ENCODE data around the gene RNF186. TPM values are rescaled to one million over a fixed set of nuclear protein-coding genes. Genes with fewer than 3 reads are reported as not detected.
"Not testable (repeated sequence)": the region's sequence is repeated elsewhere in the genome, so short reads cannot be mapped to it uniquely, and the experiment has no call there.

The RNF186 gene
- total RNA-seq, 1 donor from 2014 or later = not detected

DNA sequence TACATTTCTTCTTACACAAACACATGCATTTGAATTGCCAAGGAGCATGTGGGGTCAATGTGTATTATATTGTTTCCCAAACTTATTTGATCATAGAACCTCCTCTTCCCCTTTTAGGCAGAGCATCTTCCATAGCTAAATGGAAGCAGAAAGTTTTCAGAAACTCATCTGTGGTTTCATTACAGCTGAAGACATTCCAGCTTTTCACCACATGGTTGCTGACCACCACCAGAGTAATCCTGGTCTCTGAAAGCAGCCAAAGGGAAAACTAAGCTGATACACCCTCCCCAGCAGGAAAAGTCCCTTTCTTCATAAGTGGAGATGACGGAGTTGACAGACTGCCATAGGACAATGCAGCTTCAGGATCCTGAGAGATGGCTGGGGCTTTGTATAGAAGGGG, 37.0 kb upstream of the RNF186 start:
- no peaks in the 10 kb centered on the region for H3K4me1 Mint-ChIP-seq (ENCODE audit: low read depth, unreplicated experiment)
- H3K36me3 Mint-ChIP-seq (ENCODE audit: unreplicated experiment) = no peaks in the 10 kb centered on the region
- H3K9me3 Mint-ChIP-seq (ENCODE audit: unreplicated experiment) = no peaks in the 10 kb centered on the region
- no peak overlapping the region for H3K4me3 Mint-ChIP-seq (ENCODE audit: unreplicated experiment)
- H3K27ac Mint-ChIP-seq (ENCODE audit: unreplicated experiment) = no peak overlapping the region
- no peak for DNase-seq
- TF ChIP-seq CTCF (IDR thresholded peaks at IDR 0.05; ENCODE audit: partially characterized antibody, unreplicated experiment) = no peak
- H3K27me3 Mint-ChIP-seq (ENCODE audit: unreplicated experiment) = no peaks in the 10 kb centered on the region

DNA sequence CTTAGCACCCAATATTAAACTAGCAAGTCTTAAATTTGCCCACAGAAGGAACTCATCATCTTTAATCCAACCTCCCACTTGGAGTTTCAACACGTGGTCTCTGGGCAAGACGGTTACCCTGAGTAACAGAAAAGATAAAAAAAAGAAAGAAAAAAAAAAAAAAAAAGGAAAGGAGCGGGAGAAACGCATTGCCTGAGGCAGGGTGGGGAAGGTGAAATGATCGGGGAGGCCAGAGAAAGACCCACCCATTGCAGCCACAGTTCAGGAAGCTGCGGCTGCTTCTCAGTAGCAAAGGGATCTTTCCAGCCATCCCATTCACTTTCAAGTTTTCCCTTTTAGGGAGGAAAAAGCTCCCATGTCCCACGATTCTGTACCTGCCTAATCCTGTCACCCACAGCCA, 35.1 kb upstream of the RNF186 start:
- no peak overlapping the region for H3K27ac Mint-ChIP-seq (ENCODE audit: unreplicated experiment)
- no peak for DNase-seq
- H3K36me3 Mint-ChIP-seq (ENCODE audit: unreplicated experiment) = no peaks in the 10 kb centered on the region
- TF ChIP-seq CTCF (IDR thresholded peaks at IDR 0.05; ENCODE audit: partially characterized antibody, unreplicated experiment) = no peak
- H3K9me3 Mint-ChIP-seq (ENCODE audit: unreplicated experiment) = no peaks in the 10 kb centered on the region
- no peak overlapping the region for H3K4me3 Mint-ChIP-seq (ENCODE audit: unreplicated experiment)
- no peaks in the 10 kb centered on the region for H3K27me3 Mint-ChIP-seq (ENCODE audit: unreplicated experiment)
- H3K4me1 Mint-ChIP-seq (ENCODE audit: low read depth, unreplicated experiment) = no peaks in the 10 kb centered on the region

GRCh38 chr1:19849307-19849706, 34.2 kb upstream of the RNF186 start:
- H3K4me3 Mint-ChIP-seq (ENCODE audit: unreplicated experiment); H3K27me3 Mint-ChIP-seq (ENCODE audit: unreplicated experiment); H3K4me1 Mint-ChIP-seq (ENCODE audit: low read depth, unreplicated experiment); H3K36me3 Mint-ChIP-seq (ENCODE audit: unreplicated experiment); H3K9me3 Mint-ChIP-seq (ENCODE audit: unreplicated experiment); DNase-seq; H3K27ac Mint-ChIP-seq (ENCODE audit: unreplicated experiment): not testable (repeated sequence)

- not testable (repeated sequence) for H3K4me3 Mint-ChIP-seq (ENCODE audit: unreplicated experiment); DNase-seq; H3K36me3 Mint-ChIP-seq (ENCODE audit: unreplicated experiment); H3K4me1 Mint-ChIP-seq (ENCODE audit: low read depth, unreplicated experiment); H3K27ac Mint-ChIP-seq (ENCODE audit: unreplicated experiment); H3K9me3 Mint-ChIP-seq (ENCODE audit: unreplicated experiment); H3K27me3 Mint-ChIP-seq (ENCODE audit: unreplicated experiment)
These were observed 32.3 kb upstream of the RNF186 start for GRCh38 chr1:19847334-19847733.

DNA sequence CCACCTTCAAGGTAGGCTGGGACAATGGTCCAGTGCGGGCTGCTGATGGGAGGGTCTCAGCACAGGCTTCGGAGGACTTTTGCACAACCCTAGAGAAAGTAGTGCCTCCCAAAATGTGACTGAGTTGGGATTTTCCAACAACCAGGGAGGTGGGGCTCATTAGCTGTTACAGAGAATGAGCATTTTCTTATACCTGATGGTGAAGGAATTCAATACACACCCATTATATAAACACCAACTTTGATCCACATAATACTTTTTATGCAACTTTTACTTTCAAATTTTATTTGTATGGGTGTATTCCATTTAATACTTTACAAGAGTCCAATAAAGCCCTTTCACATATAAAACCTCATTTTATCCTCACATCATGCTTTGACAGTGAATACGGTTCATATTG, 31.3 kb upstream of the RNF186 start:
- Mint-ChIP-seq H3K4me3 (ENCODE audit: unreplicated experiment) (no peak overlapping the region), H3K36me3 (ENCODE audit: unreplicated experiment) (no peaks in the 10 kb centered on the region), H3K27me3 (ENCODE audit: unreplicated experiment) (no peaks in the 10 kb centered on the region), H3K4me1 (ENCODE audit: low read depth, unreplicated experiment) (no peaks in the 10 kb centered on the region), H3K9me3 (ENCODE audit: unreplicated experiment) (peaks cover 3% of the 10 kb centered on the region), H3K27ac (ENCODE audit: unreplicated experiment) (no peak overlapping the region)
- DNase-seq = no peak
- no peak for TF ChIP-seq CTCF (IDR thresholded peaks at IDR 0.05; ENCODE audit: partially characterized antibody, unreplicated experiment)

DNA sequence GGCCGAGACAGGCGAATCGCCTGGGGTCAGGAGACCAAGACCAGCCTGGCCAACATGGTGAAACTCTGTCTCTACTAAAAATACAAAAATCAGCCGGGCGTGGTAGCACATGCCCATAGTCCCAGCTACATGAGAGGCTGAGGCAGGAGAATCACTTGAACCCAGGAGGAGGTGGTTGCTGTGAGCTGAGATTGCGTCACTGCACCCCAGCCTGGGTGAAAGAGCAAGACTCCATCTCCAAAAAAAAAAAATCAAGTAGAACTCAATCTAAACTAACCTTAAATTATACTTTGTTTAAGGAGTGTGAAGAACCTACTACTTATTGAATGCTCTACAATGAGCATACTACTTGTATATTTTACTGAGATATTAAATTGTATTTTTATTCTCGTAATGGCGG, 30.5 kb upstream of the RNF186 start:
- H3K36me3 Mint-ChIP-seq (ENCODE audit: unreplicated experiment) = no peaks in the 10 kb centered on the region
- H3K9me3 Mint-ChIP-seq (ENCODE audit: unreplicated experiment) = peaks cover 3% of the 10 kb centered on the region
- no peaks in the 10 kb centered on the region for H3K27me3 Mint-ChIP-seq (ENCODE audit: unreplicated experiment)
- H3K4me3 Mint-ChIP-seq (ENCODE audit: unreplicated experiment) = no peak overlapping the region
- no peak for TF ChIP-seq CTCF (IDR thresholded peaks at IDR 0.05; ENCODE audit: partially characterized antibody, unreplicated experiment)
- H3K27ac Mint-ChIP-seq (ENCODE audit: unreplicated experiment) = no peak overlapping the region
- no peak for DNase-seq
- no peaks in the 10 kb centered on the region for H3K4me1 Mint-ChIP-seq (ENCODE audit: low read depth, unreplicated experiment)
